Suprapubic skin (tissue), 4 donors: ENCODE results near the gene GLT8D2. TPM values are rescaled to one million over a fixed set of nuclear protein-coding genes. Genes with fewer than 3 reads are reported as not detected.

Experiments used
- DNase-seq, 2 donors: peaks; one replicate each; pipeline ENCODE4 v3.0.0-alpha.2; 2019; ENCODE audit warnings: low spot score in 2 of 2
- H3K27ac ChIP-seq: fragments of 200-600 bp; sonication (generic); one replicate; pipeline ENCODE4 v1.5.1; 2019
- H3K27me3 ChIP-seq: fragments of 200-600 bp; sonication (generic); one replicate; pipeline ENCODE4 v1.5.1; 2019
- H3K36me3 ChIP-seq: fragments of 200-600 bp; sonication (generic); one replicate; pipeline ENCODE4 v1.5.1; 2019
- H3K4me1 ChIP-seq: fragments of 200-600 bp; sonication (generic); one replicate; pipeline ENCODE4 v1.5.1; 2019
- H3K4me3 ChIP-seq: fragments of 200-600 bp; sonication (generic); one replicate; pipeline ENCODE4 v1.5.1; 2019; ENCODE audit warnings: mild to moderate bottlenecking
- H3K9me3 ChIP-seq: fragments of 200-600 bp; sonication (generic); one replicate; pipeline ENCODE4 v1.5.1; 2019
- CTCF ChIP-seq, 2 donors: fragments of 200-600 bp in 1 of 2; fragments of 450-650 bp in 1 of 2; sonication (generic) in 1 of 2; IDR thresholded peaks; one replicate each; pipeline ENCODE4 v1.5.1; 2016 to 2019; ENCODE audit warnings: antibody characterized with exemption in 2 of 2, mild to moderate bottlenecking in 1 of 2, moderate library complexity in 1 of 2
- EP300 ChIP-seq: sonication (generic); formaldehyde crosslinking; IDR thresholded peaks from one replicate; pipeline ENCODE4 v1.6.1; 2017; ENCODE audit warnings: antibody characterized with exemption
- POLR2A ChIP-seq, 2 donors: fragments of 450-650 bp; IDR thresholded peaks; one replicate each; pipeline ENCODE4 v1.6.1; 2017; ENCODE audit warnings: antibody characterized with exemption in 2 of 2, mild to moderate bottlenecking in 2 of 2, moderate library complexity in 2 of 2
- POLR2AphosphoS5 ChIP-seq, 3 donors: sonication (generic); formaldehyde crosslinking; IDR thresholded peaks; one replicate each; pipeline ENCODE4 v1.6.1; 2017; ENCODE audit warnings: antibody characterized with exemption in 3 of 3
- WGBS: methylation state at CpG from one replicate; pipeline ENCODE4 v1.1.5; 2018; 5-methylcytosine and 5-hydroxymethylcytosine counted together
- total RNA-seq, 4 donors: library from RNA; depleted of rRNA; stranded (reverse); fragments of >200 nt; gene quantifications; one replicate each; pipeline ENCODE4 v1.1.0, GENCODE V29; 2016

The GLT8D2 gene
- total RNA-seq, 4 donors from 2014 or later, result 1.1 to 4.5 (median 2.0) TPM

GRCh38 chr12:104064842-104065427 is 14.9 kb upstream of the GLT8D2 start:
- no peaks in the 10 kb centered on the region for H3K27me3 ChIP-seq
- peak overlapping the region; percentile 79 for H3K27ac ChIP-seq
- H3K4me1 ChIP-seq, result peaks cover 36% of the 10 kb centered on the region
- H3K9me3 ChIP-seq, result no peaks in the 10 kb centered on the region
- TF ChIP-seq EP300 (no peak), CTCF (IDR thresholded peaks at IDR 0.05) (no peak), POLR2A (IDR thresholded peaks at IDR 0.05) (no peak), POLR2AphosphoS5 (IDR thresholded peaks at IDR 0.05) (no peak)
- H3K36me3 ChIP-seq, result peaks cover 14% of the 10 kb centered on the region
- DNase-seq, result peak in 1 of 2 donors; percentile 60
- under 1% methylated on average over 34 of the region's 41 CpGs for WGBS
- H3K4me3 ChIP-seq, result peak overlapping the region; percentile 81

DNA sequence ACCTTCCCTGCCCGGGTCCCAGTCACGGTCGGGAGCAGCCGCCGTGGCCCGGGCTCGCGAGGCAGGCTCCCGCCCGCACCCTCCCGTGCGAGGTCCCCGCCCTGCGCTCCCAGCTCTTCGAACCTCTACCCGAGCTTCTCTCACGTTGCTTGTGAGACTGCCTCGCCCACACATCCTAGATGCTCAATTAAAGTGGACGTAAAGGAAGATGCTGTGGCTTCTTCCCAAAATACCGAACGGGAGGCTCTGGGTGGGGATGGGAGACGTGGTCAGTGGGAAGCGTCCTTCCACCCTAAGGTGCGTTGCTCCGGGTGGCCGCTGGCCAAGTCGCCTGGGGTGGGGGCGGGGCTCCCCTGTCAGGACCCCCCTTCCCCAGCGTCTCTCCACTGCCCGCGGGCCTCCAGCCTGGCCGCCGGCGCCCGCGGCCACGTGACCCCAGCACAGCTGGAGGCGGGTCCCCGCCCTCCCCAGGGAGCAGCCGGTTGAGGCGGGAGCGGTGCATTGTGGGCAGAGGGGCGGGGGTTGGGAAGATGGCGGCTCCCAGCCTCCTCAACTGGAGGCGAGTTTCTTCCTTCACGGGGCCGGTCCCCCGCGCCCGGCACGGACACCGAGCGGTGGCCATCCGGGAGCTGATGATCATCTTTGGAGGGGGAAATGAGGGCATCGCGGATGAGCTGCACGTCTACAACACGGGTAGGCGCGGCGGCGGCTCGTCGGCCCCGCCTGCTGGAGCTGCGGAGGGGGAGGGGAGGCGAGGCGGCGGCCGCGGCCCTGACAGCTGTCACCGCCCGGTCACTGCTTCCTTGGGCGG is 14.2 kb upstream of the GLT8D2 start, which contains the start of gene HCFC2:
TSS of gene HCFC2 (plus strand) at position 501 of the 811 bp plus-strand sequence. CDS start at position 531, 30 bp downstream.
- Histone ChIP-seq H3K36me3 (peaks cover 8% of the 10 kb centered on the region), H3K27me3 (no peaks in the 10 kb centered on the region), H3K27ac (peak within 1 kb of the TSS; percentile 79), H3K4me3 (peak within 1 kb of the TSS; percentile 81), H3K4me1 (peaks cover 36% of the 10 kb centered on the region), H3K9me3 (no peaks in the 10 kb centered on the region)
- peak; percentile 92 to 93 for DNase-seq
- 0% methylated on average over 40 of the region's 74 CpGs for WGBS
- peak in 1 of 2 donors; percentile 12 for TF ChIP-seq POLR2A (IDR thresholded peaks at IDR 0.05)
- TF ChIP-seq EP300, result no peak
- TF ChIP-seq POLR2AphosphoS5 (IDR thresholded peaks at IDR 0.05), result peak in 1 of 3 donors; percentile 28
- TF ChIP-seq CTCF (IDR thresholded peaks at IDR 0.05), result no peak

DNA sequence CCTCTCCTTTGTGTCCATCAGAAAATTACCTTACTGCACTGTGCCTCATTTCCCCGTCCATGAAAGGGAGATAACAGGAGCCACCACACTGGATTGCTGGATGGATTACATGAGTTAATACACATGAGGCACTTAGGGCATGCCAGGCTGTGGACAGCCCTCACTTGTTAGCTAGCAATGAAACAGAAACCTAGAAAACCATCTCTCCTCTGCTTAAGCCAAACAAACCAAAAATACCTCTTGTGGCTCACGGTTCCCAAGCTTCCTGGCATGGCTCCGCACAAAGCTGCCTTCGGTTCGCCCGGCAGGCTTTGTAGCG is 13.7 kb upstream of the GLT8D2 start:
- no peak for DNase-seq
- WGBS, result 3% methylated on average over 5 of the region's 7 CpGs
- Histone ChIP-seq H3K27me3 (no peaks in the 10 kb centered on the region), H3K4me1 (peaks cover 36% of the 10 kb centered on the region), H3K9me3 (no peaks in the 10 kb centered on the region), H3K27ac (peak overlapping the region; percentile 79), H3K36me3 (peaks cover 3% of the 10 kb centered on the region), H3K4me3 (peak overlapping the region; percentile 81)
- TF ChIP-seq POLR2AphosphoS5 (IDR thresholded peaks at IDR 0.05), result peak in 1 of 3 donors; percentile 5
- no peak for TF ChIP-seq POLR2A (IDR thresholded peaks at IDR 0.05)
- TF ChIP-seq CTCF (IDR thresholded peaks at IDR 0.05), result no peak
- no peak for TF ChIP-seq EP300

GRCh38 chr12:104060791-104061190 is 10.8 kb upstream of the GLT8D2 start:
- no peak for DNase-seq
- H3K27me3 ChIP-seq, result no peaks in the 10 kb centered on the region
- WGBS, result 62% methylated on average over 2 of the region's 2 CpGs
- H3K4me3 ChIP-seq, result no peak overlapping the region
- no peak overlapping the region for H3K27ac ChIP-seq
- H3K9me3 ChIP-seq, result no peaks in the 10 kb centered on the region
- TF ChIP-seq POLR2AphosphoS5 (IDR thresholded peaks at IDR 0.05) (no peak), POLR2A (IDR thresholded peaks at IDR 0.05) (no peak), EP300 (no peak), CTCF (IDR thresholded peaks at IDR 0.05) (no peak)
- H3K36me3 ChIP-seq, result no peaks in the 10 kb centered on the region
- H3K4me1 ChIP-seq, result peaks cover 19% of the 10 kb centered on the region

GRCh38 chr12:104059963-104060362 is 10.0 kb upstream of the GLT8D2 start:
- TF ChIP-seq POLR2A (IDR thresholded peaks at IDR 0.05) (no peak), CTCF (IDR thresholded peaks at IDR 0.05) (no peak), POLR2AphosphoS5 (IDR thresholded peaks at IDR 0.05) (no peak), EP300 (no peak)
- Histone ChIP-seq H3K9me3 (no peaks in the 10 kb centered on the region), H3K36me3 (no peaks in the 10 kb centered on the region), H3K4me1 (peaks cover 10% of the 10 kb centered on the region), H3K27ac (no peak overlapping the region), H3K4me3 (no peak overlapping the region), H3K27me3 (no peaks in the 10 kb centered on the region)
- no peak for DNase-seq
- 68% methylated on average over 2 of the region's 2 CpGs for WGBS
